ENCODE measurements around the gene GPR55. TPM values are rescaled to one million over a fixed set of nuclear protein-coding genes. Genes with fewer than 3 reads are reported as not detected.

GPR55 gene
- total RNA-seq, result not detected in 2 replicates

GRCh38 chr2:230924470-230925341 lies at the start of gene GPR55:
Gene GPR55 (minus strand): TSS chr2:230925242. CDS start chr2:230910962, 14,280 bp downstream.

GRCh38 chr2:230864605-230865306 lies 60.3 kb downstream of the GPR55 start, which contains the start of gene ITM2C:
Gene ITM2C (plus strand): TSS chr2:230864942. CDS start chr2:230865026, 84 bp downstream.

Other genes starting within 250 kb of the GPR55 start
- 74.2 and 74.9 TPM in 2 replicates for gene CAB39, start 212.4 kb downstream of the GPR55 start, total RNA-seq
- 65.2 and 76.5 TPM in 2 replicates for gene ITM2C, start 60.3 kb downstream of the GPR55 start, total RNA-seq
- not detected in 2 replicates for gene SPATA3, start 70.9 kb upstream of the GPR55 start, total RNA-seq
- 0.65 and 2.1 TPM in 2 replicates for gene C2orf72, start 112.3 kb upstream of the GPR55 start, total RNA-seq
- gene PSMD1, start 131.6 kb upstream of the GPR55 start, total RNA-seq, result 130 and 142 TPM in 2 replicates
- gene HTR2B, start 199.8 kb upstream of the GPR55 start, total RNA-seq, result 1.2 and 1.3 TPM in 2 replicates